PC-3 (cell line): ENCODE data around the gene GUCA2B.

Experiments used
- EZH2 ChIP-seq: fragments of 300-600 bp; sonication (generic); IDR thresholded peaks from one replicate; pipeline ENCODE4 v1.6.1; 2017; ENCODE audit warnings: antibody characterized with exemption, mild to moderate bottlenecking, low read length; ENCODE audit not compliant: unreplicated experiment
- EZH2phosphoT487 ChIP-seq: fragments of 300-600 bp; sonication (generic); IDR thresholded peaks from 2 replicates; pipeline ENCODE4 v1.6.1; 2018; ENCODE audit warnings: mild to moderate bottlenecking, antibody characterized with exemption, low read length, borderline replicate concordance
- TF ChIP-seq, protein P1 (sequence below): fragments of 300-600 bp; sonication (generic); conservative IDR thresholded peaks from 2 replicates; pipeline ENCODE4 v1.5.1; 2017; ENCODE audit warnings: antibody characterized with exemption, low read depth, mild to moderate bottlenecking, low read length

DNA sequence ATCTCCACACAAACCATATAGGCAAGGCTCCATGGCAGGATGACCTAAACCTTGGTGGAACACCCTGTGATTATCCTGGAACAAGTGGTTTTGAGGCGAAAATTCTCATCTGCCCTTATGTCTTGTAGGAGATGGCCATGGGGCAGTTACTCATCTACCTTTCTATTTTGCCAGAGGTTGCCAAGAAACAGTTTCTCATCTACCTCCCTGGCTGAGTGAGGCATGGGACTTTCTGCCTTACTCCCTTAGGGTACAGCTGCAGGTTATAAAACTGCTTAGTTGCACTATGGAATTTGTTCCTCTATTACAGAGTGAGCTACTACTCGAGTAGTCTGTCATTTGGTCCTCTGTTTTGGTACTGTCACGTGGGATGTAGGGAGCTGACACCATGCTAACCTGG lies 42.6 kb downstream of the GUCA2B start:
- TF ChIP-seq, protein P1, sequence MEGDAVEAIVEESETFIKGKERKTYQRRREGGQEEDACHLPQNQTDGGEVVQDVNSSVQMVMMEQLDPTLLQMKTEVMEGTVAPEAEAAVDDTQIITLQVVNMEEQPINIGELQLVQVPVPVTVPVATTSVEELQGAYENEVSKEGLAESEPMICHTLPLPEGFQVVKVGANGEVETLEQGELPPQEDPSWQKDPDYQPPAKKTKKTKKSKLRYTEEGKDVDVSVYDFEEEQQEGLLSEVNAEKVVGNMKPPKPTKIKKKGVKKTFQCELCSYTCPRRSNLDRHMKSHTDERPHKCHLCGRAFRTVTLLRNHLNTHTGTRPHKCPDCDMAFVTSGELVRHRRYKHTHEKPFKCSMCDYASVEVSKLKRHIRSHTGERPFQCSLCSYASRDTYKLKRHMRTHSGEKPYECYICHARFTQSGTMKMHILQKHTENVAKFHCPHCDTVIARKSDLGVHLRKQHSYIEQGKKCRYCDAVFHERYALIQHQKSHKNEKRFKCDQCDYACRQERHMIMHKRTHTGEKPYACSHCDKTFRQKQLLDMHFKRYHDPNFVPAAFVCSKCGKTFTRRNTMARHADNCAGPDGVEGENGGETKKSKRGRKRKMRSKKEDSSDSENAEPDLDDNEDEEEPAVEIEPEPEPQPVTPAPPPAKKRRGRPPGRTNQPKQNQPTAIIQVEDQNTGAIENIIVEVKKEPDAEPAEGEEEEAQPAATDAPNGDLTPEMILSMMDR = no peak
- TF ChIP-seq EZH2 (no peak), EZH2phosphoT487 (no peak)
